ENCODE data around the gene MRPS15.

MRPS15 gene

Small RNA genes within 50 kb of the gene (small RNA-seq; reads per million reads assigned to genes)
- 1.6 reads per million for gene SNORA63C (ENCODE audit: insufficient read depth)

All from neuronal stem cell (in vitro differentiated cells).